PFSK-1 (cell line): ENCODE measurements around the gene POU3F1.

Experiments
- POLR2AphosphoS5 ChIP-seq: IDR thresholded peaks from 2 replicates; pipeline ENCODE4 v1.6.1; 2012; ENCODE audit warnings: low read depth, mild to moderate bottlenecking, control low read depth, low read length, moderate library complexity
- SIN3A ChIP-seq: IDR thresholded peaks from 2 replicates; pipeline ENCODE4 v1.6.1; 2012; ENCODE audit warnings: mild to moderate bottlenecking, low read length, moderate library complexity, borderline replicate concordance; ENCODE audit not compliant: insufficient read depth
- TF ChIP-seq, protein P1 (sequence below), 2 experiments: IDR thresholded peaks; 2 replicates each; pipeline versions ENCODE4 v1.6.1 to v1.8.0; 2011 to 2012; ENCODE audit warnings: low read depth in 2 of 2, low read length in 2 of 2, control low read depth in 1 of 2, inconsistent platforms in 1 of 2, mild to moderate bottlenecking in 1 of 2, moderate library complexity in 1 of 2; ENCODE audit not compliant: insufficient read depth in 1 of 2

DNA sequence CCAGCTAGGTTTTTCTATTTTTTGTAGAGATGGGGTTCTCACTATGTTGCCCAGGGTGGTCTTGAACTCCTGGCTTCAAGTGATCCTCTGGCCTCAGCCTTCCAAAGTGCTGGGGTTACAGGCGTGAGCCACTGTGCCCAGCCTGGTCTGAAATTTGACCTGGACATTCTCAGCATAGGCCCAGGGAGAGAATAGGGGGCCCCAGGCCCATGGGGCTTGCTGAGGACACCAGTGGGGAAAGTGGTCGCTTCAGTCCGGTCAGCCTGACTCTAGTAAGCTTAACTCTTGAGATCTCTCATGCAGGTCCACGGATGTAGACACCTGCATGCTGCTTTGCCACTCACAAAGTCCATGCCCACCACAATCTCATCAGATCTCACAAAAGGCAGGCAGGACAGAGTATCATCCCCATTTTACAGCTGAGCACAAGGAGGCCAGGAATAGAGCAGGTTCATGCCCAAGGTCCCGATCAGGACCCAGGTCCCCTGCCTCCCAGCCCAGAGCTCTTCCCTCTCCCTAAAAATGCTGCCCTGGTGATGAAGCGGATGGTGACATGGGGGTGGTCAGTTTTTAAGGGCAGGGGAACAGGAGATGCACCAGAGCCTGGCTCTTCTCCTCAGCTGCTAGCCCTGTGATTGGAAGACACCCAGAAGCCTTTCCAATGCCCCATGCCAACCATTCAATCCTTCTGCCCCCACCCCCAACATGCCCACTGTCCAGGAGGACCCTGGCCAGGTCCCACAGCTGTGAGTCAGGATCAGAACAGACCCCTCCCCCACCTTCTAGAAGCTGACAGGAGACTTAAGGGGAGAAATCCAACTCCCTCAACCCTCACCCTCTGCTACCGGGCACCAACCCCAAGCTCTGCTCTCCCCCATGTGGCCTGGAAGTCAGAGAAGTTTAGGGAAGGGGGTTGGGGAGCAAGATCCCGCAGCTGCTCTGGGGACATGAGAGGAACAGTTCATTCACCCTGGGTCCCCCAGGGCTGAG, 43.0 kb downstream of the POU3F1 start:
- TF ChIP-seq POLR2AphosphoS5: no peak
- TF ChIP-seq, protein P1, sequence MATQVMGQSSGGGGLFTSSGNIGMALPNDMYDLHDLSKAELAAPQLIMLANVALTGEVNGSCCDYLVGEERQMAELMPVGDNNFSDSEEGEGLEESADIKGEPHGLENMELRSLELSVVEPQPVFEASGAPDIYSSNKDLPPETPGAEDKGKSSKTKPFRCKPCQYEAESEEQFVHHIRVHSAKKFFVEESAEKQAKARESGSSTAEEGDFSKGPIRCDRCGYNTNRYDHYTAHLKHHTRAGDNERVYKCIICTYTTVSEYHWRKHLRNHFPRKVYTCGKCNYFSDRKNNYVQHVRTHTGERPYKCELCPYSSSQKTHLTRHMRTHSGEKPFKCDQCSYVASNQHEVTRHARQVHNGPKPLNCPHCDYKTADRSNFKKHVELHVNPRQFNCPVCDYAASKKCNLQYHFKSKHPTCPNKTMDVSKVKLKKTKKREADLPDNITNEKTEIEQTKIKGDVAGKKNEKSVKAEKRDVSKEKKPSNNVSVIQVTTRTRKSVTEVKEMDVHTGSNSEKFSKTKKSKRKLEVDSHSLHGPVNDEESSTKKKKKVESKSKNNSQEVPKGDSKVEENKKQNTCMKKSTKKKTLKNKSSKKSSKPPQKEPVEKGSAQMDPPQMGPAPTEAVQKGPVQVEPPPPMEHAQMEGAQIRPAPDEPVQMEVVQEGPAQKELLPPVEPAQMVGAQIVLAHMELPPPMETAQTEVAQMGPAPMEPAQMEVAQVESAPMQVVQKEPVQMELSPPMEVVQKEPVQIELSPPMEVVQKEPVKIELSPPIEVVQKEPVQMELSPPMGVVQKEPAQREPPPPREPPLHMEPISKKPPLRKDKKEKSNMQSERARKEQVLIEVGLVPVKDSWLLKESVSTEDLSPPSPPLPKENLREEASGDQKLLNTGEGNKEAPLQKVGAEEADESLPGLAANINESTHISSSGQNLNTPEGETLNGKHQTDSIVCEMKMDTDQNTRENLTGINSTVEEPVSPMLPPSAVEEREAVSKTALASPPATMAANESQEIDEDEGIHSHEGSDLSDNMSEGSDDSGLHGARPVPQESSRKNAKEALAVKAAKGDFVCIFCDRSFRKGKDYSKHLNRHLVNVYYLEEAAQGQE (IDR thresholded peaks at IDR 0.05; ENCODE audit: insufficient read depth in 1 of 2, low read depth in 2 of 2, low read length in 2 of 2): no peak
- TF ChIP-seq SIN3A: no peak
